SK-N-MC (cell line): Measurements from ENCODE around the gene PGLYRP2.

Source experiments
- EZH2 ChIP-seq: fragments of 200-600 bp; sonication (generic); IDR thresholded peaks from one replicate; pipeline ENCODE4 v1.6.1; 2017; ENCODE audit warnings: antibody characterized with exemption
- FOXP2 ChIP-seq: optimal IDR thresholded peaks from 2 replicates; pipeline ENCODE3; 2011; ENCODE audit warnings: mild to moderate bottlenecking, moderate library complexity; ENCODE audit not compliant: insufficient read depth; ENCODE audit errors: extremely low read length, control extremely low read depth
- POLR2AphosphoS5 ChIP-seq: IDR thresholded peaks from 2 replicates; pipeline ENCODE4 v1.6.1; 2012; ENCODE audit warnings: mild to moderate bottlenecking, low read depth, low read length, borderline replicate concordance

- TF ChIP-seq EZH2 (no peak), POLR2AphosphoS5 (no peak), FOXP2 (no peak)
Measured at GRCh38 chr19:15431396-15432017, 47.8 kb downstream of the PGLYRP2 start.
